CD4-positive, alpha-beta T cell treated with Interleukin-17A for 1 hour (primary cell): ENCODE measurements around the gene MRPL27.
"Not testable (repeated sequence)": the region's sequence is repeated elsewhere in the genome, so short reads cannot be mapped to it uniquely, and the experiment has no call there.

Source experiments
- DNase-seq: peaks from one replicate; pipeline ENCODE4 v3.0.0-alpha.2; 2020

MRPL27 gene

GRCh38 chr17:50372758-50373556, at the start of gene MRPL27, which contains the start of gene EME1:
Gene MRPL27 (minus strand): TSS chr17:50373184. CDS start chr17:50373170, 14 bp downstream.
Gene EME1 (plus strand): TSS chr17:50373229. CDS start chr17:50375209, 1,980 bp downstream.
- peak; percentile 92 for DNase-seq

- no peak for DNase-seq
These were observed 49.8 kb upstream of the MRPL27 start for GRCh38 chr17:50422738-50423137.

GRCh38 chr17:50421308-50422051, 48.5 kb upstream of the MRPL27 start:
- DNase-seq: peak; percentile 29

GRCh38 chr17:50420419-50421112, 47.6 kb upstream of the MRPL27 start:
- DNase-seq: no peak

- DNase-seq: not testable (repeated sequence)
These were observed 46.6 kb upstream of the MRPL27 start for GRCh38 chr17:50419577-50419976.

GRCh38 chr17:50414808-50415207, 41.8 kb upstream of the MRPL27 start:
- DNase-seq: no peak

GRCh38 chr17:50412188-50412732, 39.3 kb upstream of the MRPL27 start:
- no peak for DNase-seq

- DNase-seq: no peak
These were observed 34.9 kb upstream of the MRPL27 start for GRCh38 chr17:50407921-50408320.

GRCh38 chr17:50406578-50406977, 33.6 kb upstream of the MRPL27 start:
- no peak for DNase-seq

- not testable (repeated sequence) for DNase-seq
These were observed 32.4 kb upstream of the MRPL27 start for GRCh38 chr17:50405351-50405750.

GRCh38 chr17:50399591-50399990, 26.6 kb upstream of the MRPL27 start:
- DNase-seq: not testable (repeated sequence)

GRCh38 chr17:50398672-50399071, 25.7 kb upstream of the MRPL27 start:
- not testable (repeated sequence) for DNase-seq

GRCh38 chr17:50397919-50398285, 24.9 kb upstream of the MRPL27 start:
- DNase-seq: no peak

GRCh38 chr17:50397111-50397918, 24.3 kb upstream of the MRPL27 start, which contains the start of gene LRRC59:
Gene LRRC59 (minus strand): TSS chr17:50397523. CDS start chr17:50397317, 206 bp downstream.
- peak; percentile 94 for DNase-seq

- DNase-seq: peak; percentile 26
These were observed 23.5 kb upstream of the MRPL27 start for GRCh38 chr17:50396261-50397110.

GRCh38 chr17:50394711-50395110, 21.7 kb upstream of the MRPL27 start:
- DNase-seq: no peak

- DNase-seq: no peak
These were observed 20.7 kb upstream of the MRPL27 start for GRCh38 chr17:50393700-50394099.

- no peak for DNase-seq
These were observed 19.6 kb upstream of the MRPL27 start for GRCh38 chr17:50392621-50393020.

GRCh38 chr17:50389534-50389933, 16.6 kb upstream of the MRPL27 start:
- DNase-seq: no peak

GRCh38 chr17:50388728-50389127, 15.7 kb upstream of the MRPL27 start:
- no peak for DNase-seq

GRCh38 chr17:50386510-50386909, 13.5 kb upstream of the MRPL27 start:
- no peak for DNase-seq
